ENCODE results near the gene ABCA7.
"Not testable (repeated sequence)": the region's sequence is repeated elsewhere in the genome, so short reads cannot be mapped to it uniquely, and the experiment has no call there.

ABCA7 gene

GRCh38 chr19:1105008-1105872 lies 65.3 kb downstream of the ABCA7 start:
- no peak for DNase-seq (ENCODE audit: low spot score)

GRCh38 chr19:1105873-1106840 lies 66.2 kb downstream of the ABCA7 start:
- DNase-seq (ENCODE audit: low spot score): no peak

GRCh38 chr19:1106841-1107660 lies 67.1 kb downstream of the ABCA7 start:
- no peak for DNase-seq (ENCODE audit: low spot score)

- DNase-seq (ENCODE audit: low spot score): no peak
Measured at GRCh38 chr19:1107661-1108261, 67.9 kb downstream of the ABCA7 start.

GRCh38 chr19:1108291-1109031 lies 68.6 kb downstream of the ABCA7 start:
- no peak for DNase-seq (ENCODE audit: low spot score)

- DNase-seq (ENCODE audit: low spot score): no peak
Measured at GRCh38 chr19:1109032-1109551, 69.2 kb downstream of the ABCA7 start.

GRCh38 chr19:1109697-1110671 lies 70.1 kb downstream of the ABCA7 start:
- DNase-seq (ENCODE audit: low spot score): no peak

GRCh38 chr19:1110809-1111640 lies 71.1 kb downstream of the ABCA7 start:
- no peak for DNase-seq (ENCODE audit: low spot score)

- DNase-seq (ENCODE audit: low spot score): no peak
Measured at GRCh38 chr19:1111641-1112267, 71.8 kb downstream of the ABCA7 start.

- DNase-seq (ENCODE audit: low spot score): no peak
Measured at GRCh38 chr19:1112268-1113029, 72.5 kb downstream of the ABCA7 start.

GRCh38 chr19:1113030-1113985 lies 73.4 kb downstream of the ABCA7 start:
- peak; percentile 96 for DNase-seq (ENCODE audit: low spot score)

- DNase-seq (ENCODE audit: low spot score): no peak
Measured at GRCh38 chr19:1113986-1114483, 74.1 kb downstream of the ABCA7 start.

- DNase-seq (ENCODE audit: low spot score): not testable (repeated sequence)
Measured at GRCh38 chr19:1114728-1115127, 74.8 kb downstream of the ABCA7 start.
